Sigmoid colon (tissue), 7 donors: ENCODE data around the gene FOXN4. TPM values are rescaled to one million over a fixed set of nuclear protein-coding genes. Genes with fewer than 3 reads are reported as not detected.

Experiments used
- DNase-seq: peaks from one replicate; pipeline ENCODE4 v3.0.0-alpha.2; 2019
- H3K27ac ChIP-seq, 4 donors: fragments of 200-600 bp; sonication (generic); one replicate each; pipeline ENCODE4 v1.5.1; 2016 to 2019; ENCODE audit warnings: mild to moderate bottlenecking in 1 of 4
- H3K27me3 ChIP-seq, 3 donors: fragments of 200-600 bp; sonication (generic); one replicate each; pipeline ENCODE4 v1.5.1; 2019; ENCODE audit warnings: mild to moderate bottlenecking in 1 of 3
- H3K36me3 ChIP-seq, 4 donors: fragments of 200-600 bp; sonication (generic); one replicate each; pipeline ENCODE4 v1.5.1; 2016 to 2019
- H3K4me1 ChIP-seq, 4 donors: fragments of 200-600 bp; sonication (generic); one replicate each; pipeline ENCODE4 v1.5.1; 2017 to 2019
- H3K4me3 ChIP-seq, 4 donors: fragments of 200-600 bp; sonication (generic); one replicate each; pipeline ENCODE4 v1.5.1; 2017 to 2019; ENCODE audit warnings: mild to moderate bottlenecking in 2 of 4, moderate library complexity in 1 of 4
- H3K9me3 ChIP-seq, 4 donors: fragments of 200-600 bp in 3 of 4; sonication (generic) in 3 of 4; one replicate each; pipeline versions ENCODE4 v1.5.1 to v1.6.1; 2013 to 2019
- CTCF ChIP-seq, 4 experiments: fragments of 450-650 bp in 3 of 4; fragments of 200-600 bp in 1 of 4; IDR thresholded peaks; one replicate each; pipeline ENCODE4 v1.5.1; 2016 to 2019; ENCODE audit warnings: antibody characterized with exemption in 4 of 4, mild to moderate bottlenecking in 3 of 4, moderate library complexity in 2 of 4
- EP300 ChIP-seq, 4 donors: sonication (generic); formaldehyde crosslinking; IDR thresholded peaks; one replicate each; pipeline ENCODE4 v1.6.1; 2017; ENCODE audit warnings: antibody characterized with exemption in 4 of 4
- POLR2A ChIP-seq, 2 donors: fragments of 450-650 bp; IDR thresholded peaks; one replicate each; pipeline ENCODE4 v1.6.1; 2016; ENCODE audit warnings: antibody characterized with exemption in 2 of 2, mild to moderate bottlenecking in 2 of 2, moderate library complexity in 2 of 2
- POLR2AphosphoS5 ChIP-seq, 4 donors: sonication (generic); formaldehyde crosslinking; IDR thresholded peaks; one replicate each; pipeline ENCODE4 v1.6.1; 2017; ENCODE audit warnings: antibody characterized with exemption in 4 of 4
- WGBS, 2 donors: extraction: QIAGEN DNeasy Blood & Tissue Kit; methylation state at CpG; one replicate each; pipeline ENCODE4 v1.1.7; 2013; 5-methylcytosine and 5-hydroxymethylcytosine counted together
- intact Hi-C: fragments of 100-400 bp; cut with DNase I; formaldehyde crosslinking; loops from one replicate; pipeline ENCODE4 v1.15.1; 2023
- polyA plus RNA-seq, 3 donors: library from polyadenylated mRNA; stranded (reverse); fragments of 200-250 nt; gene quantifications; one replicate each; pipeline ENCODE4 v1.2.3, GENCODE V29; 2013
- total RNA-seq, 4 donors: library from RNA; depleted of rRNA; stranded (reverse); fragments of >200 nt; gene quantifications; one replicate each; pipeline ENCODE4 v1.1.0, GENCODE V29; 2016
- donor health status: healthy with polysubstance abuse.
- donor health status: Bipolar disorder and iron deficiency.
- donor health status: healthy.

FOXN4 gene, protein sequence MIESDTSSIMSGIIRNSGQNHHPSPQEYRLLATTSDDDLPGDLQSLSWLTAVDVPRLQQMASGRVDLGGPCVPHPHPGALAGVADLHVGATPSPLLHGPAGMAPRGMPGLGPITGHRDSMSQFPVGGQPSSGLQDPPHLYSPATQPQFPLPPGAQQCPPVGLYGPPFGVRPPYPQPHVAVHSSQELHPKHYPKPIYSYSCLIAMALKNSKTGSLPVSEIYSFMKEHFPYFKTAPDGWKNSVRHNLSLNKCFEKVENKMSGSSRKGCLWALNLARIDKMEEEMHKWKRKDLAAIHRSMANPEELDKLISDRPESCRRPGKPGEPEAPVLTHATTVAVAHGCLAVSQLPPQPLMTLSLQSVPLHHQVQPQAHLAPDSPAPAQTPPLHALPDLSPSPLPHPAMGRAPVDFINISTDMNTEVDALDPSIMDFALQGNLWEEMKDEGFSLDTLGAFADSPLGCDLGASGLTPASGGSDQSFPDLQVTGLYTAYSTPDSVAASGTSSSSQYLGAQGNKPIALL
- 1 to 10 TPM in 1 of 4 donors, under 1 TPM in 1, not detected in 2; 0.41 to 1.9 TPM for total RNA-seq
- under 1 TPM in 1 of 3 donors, not detected in 2; 0.06 TPM for polyA plus RNA-seq

- TF ChIP-seq POLR2A (IDR thresholded peaks at IDR 0.05) = no peak
- no peak for TF ChIP-seq EP300 (IDR thresholded peaks at IDR 0.05)
- no peak for TF ChIP-seq POLR2AphosphoS5 (IDR thresholded peaks at IDR 0.05)
- no peak for TF ChIP-seq CTCF (IDR thresholded peaks at IDR 0.05)
- DNase-seq = no peak
- Histone ChIP-seq H3K9me3 (no peaks in the 10 kb centered on the region), H3K4me3 (peak within 1 kb of the TSS; percentile 25 to 59 (median 50)), H3K4me1 (peaks cover 0 to 18% (median 17%) of the 10 kb centered on the region in 4 donors), H3K36me3 (no peaks in the 10 kb centered on the region), H3K27ac (no peak within 1 kb of the TSS), H3K27me3 (peaks cover 7 to 46% (median 10%) of the 10 kb centered on the region in 3 donors)
- intact Hi-C loops = no loop called here
- WGBS, 2 donors = 6 to 8% methylated on average over 43 of the region's 43 CpGs
Observed at GRCh38 chr12:109308534-109309380, at the start of gene FOXN4. Gene FOXN4, minus strand, starts transcription at chr12:109309284. Its CDS starts 963 bp downstream, at chr12:109308321.

- DNase-seq = no peak
- no peaks in the 10 kb centered on the region for H3K36me3 ChIP-seq
- no peak overlapping the region for H3K27ac ChIP-seq
- no peaks in the 10 kb centered on the region for H3K27me3 ChIP-seq
- no peaks in the 10 kb centered on the region for H3K4me1 ChIP-seq
- no peaks in the 10 kb centered on the region for H3K9me3 ChIP-seq
- no peak overlapping the region for H3K4me3 ChIP-seq
- intact Hi-C loops = no loop called here
- TF ChIP-seq CTCF (IDR thresholded peaks at IDR 0.05) = no peak
- no peak for TF ChIP-seq EP300 (IDR thresholded peaks at IDR 0.05)
- no peak for TF ChIP-seq POLR2AphosphoS5 (IDR thresholded peaks at IDR 0.05)
- no peak for TF ChIP-seq POLR2A (IDR thresholded peaks at IDR 0.05)
- WGBS, 2 donors = 63 to 75% methylated on average over 10 of the region's 10 CpGs
Observed at GRCh38 chr12:109358154-109358869, 49.2 kb upstream of the FOXN4 start.

GRCh38 chr12:109357032-109357431, 47.9 kb upstream of the FOXN4 start:
- no peaks in the 10 kb centered on the region for H3K27me3 ChIP-seq
- H3K36me3 ChIP-seq = no peaks in the 10 kb centered on the region
- no peak overlapping the region for H3K27ac ChIP-seq
- H3K4me1 ChIP-seq = no peaks in the 10 kb centered on the region
- TF ChIP-seq EP300 (IDR thresholded peaks at IDR 0.05) = no peak
- TF ChIP-seq POLR2A (IDR thresholded peaks at IDR 0.05) = no peak
- no peak for TF ChIP-seq POLR2AphosphoS5 (IDR thresholded peaks at IDR 0.05)
- no peak for TF ChIP-seq CTCF (IDR thresholded peaks at IDR 0.05)
- intact Hi-C loops = no loop called here
- no peak overlapping the region for H3K4me3 ChIP-seq
- WGBS, 2 donors = 18 to 46% methylated on average over 2 of the region's 2 CpGs
- no peaks in the 10 kb centered on the region for H3K9me3 ChIP-seq
- DNase-seq = no peak

GRCh38 chr12:109356577-109356976, 47.5 kb upstream of the FOXN4 start:
- Histone ChIP-seq H3K4me3 (no peak overlapping the region), H3K36me3 (no peaks in the 10 kb centered on the region), H3K27me3 (no peaks in the 10 kb centered on the region), H3K4me1 (no peaks in the 10 kb centered on the region), H3K27ac (no peak overlapping the region), H3K9me3 (no peaks in the 10 kb centered on the region)
- WGBS, 2 donors = 24 to 61% methylated on average over 3 of the region's 3 CpGs
- no peak for TF ChIP-seq EP300 (IDR thresholded peaks at IDR 0.05)
- TF ChIP-seq CTCF (IDR thresholded peaks at IDR 0.05) = no peak
- no peak for TF ChIP-seq POLR2A (IDR thresholded peaks at IDR 0.05)
- TF ChIP-seq POLR2AphosphoS5 (IDR thresholded peaks at IDR 0.05) = no peak
- no peak for DNase-seq
- intact Hi-C loops = no loop called here
